HG03575 (cell line): ENCODE measurements around the gene TMX3.

Experiments
- ATAC-seq: cut with Tn5 transposase; IDR thresholded peaks from one replicate; pipeline ENCODE4 v1.9.1; 2021; ENCODE audit not compliant: unreplicated experiment, insufficient number of reproducible peaks, low FRiP score; ENCODE audit errors: extremely low read depth

The TMX3 gene

GRCh38 chr18:68648191-68648590 is 66.7 kb downstream of the TMX3 start:
- ATAC-seq, result no peak

GRCh38 chr18:68642003-68642402 is 72.9 kb downstream of the TMX3 start:
- no peak for ATAC-seq

- ATAC-seq, result no peak
Measured at GRCh38 chr18:68640861-68641260, 74.0 kb downstream of the TMX3 start.

- no peak for ATAC-seq
Measured at GRCh38 chr18:68638613-68639012, 76.3 kb downstream of the TMX3 start.

- ATAC-seq, result no peak
Measured at GRCh38 chr18:68627812-68628211, 87.1 kb downstream of the TMX3 start.
